PC-3 (cell line): ENCODE results near the gene ACTR1A. TPM values are rescaled to one million over a fixed set of nuclear protein-coding genes. Genes with fewer than 3 reads are reported as not detected.

ENCODE experiments used
- ATAC-seq: fragments of 200-7000 bp; cut with Tn5 transposase; 2 replicates; pipeline ENCODE4 v1.9.1; 2020; ENCODE audit warnings: mild to moderate bottlenecking, moderate library complexity
- BruUV-seq: library from RNA; stranded (reverse); fragments of 400-500 nt; replicated peaks from 2 replicates; lab custom pipeline; 2021; lab: Mats Ljungman, UMichigan
- CTCF ChIA-PET: fragments of 300-600 bp; sonication (Branson Sonifier 250); formaldehyde crosslinking; loops from one replicate; lab custom pipeline; 2022; ENCODE audit warnings: antibody characterized with exemption; lab: Charles Lee
- POLR2A ChIA-PET: fragments of 300-600 bp; sonication (Branson Sonifier 250); formaldehyde crosslinking; loops from one replicate; lab custom pipeline; 2022; ENCODE audit warnings: antibody characterized with exemption; ENCODE audit not compliant: unreplicated experiment; lab: Charles Lee
- DNase-seq: peaks from one replicate; pipeline ENCODE4 v3.0.0-alpha.2; 2015
- H2AFZ ChIP-seq: fragments of 300-600 bp; sonication (generic); 2 replicates; pipeline ENCODE4 v1.6.0; 2016; ENCODE audit warnings: antibody characterized with exemption, low read length
- H3F3A ChIP-seq: fragments of 300-600 bp; sonication (generic); one replicate; pipeline ENCODE4 v1.6.0; 2017; ENCODE audit warnings: antibody characterized with exemption, low read length, control low read depth, mild to moderate bottlenecking; ENCODE audit not compliant: unreplicated experiment
- H3K27ac ChIP-seq: fragments of 300-600 bp; sonication (generic); 2 replicates; pipeline ENCODE4 v1.5.1; 2016; ENCODE audit warnings: mild to moderate bottlenecking, low read length
- H3K27me3 ChIP-seq: fragments of 300-600 bp; sonication (generic); 2 replicates; pipeline ENCODE4 v1.6.1; 2016; ENCODE audit warnings: low read length, mixed read lengths
- H3K36me3 ChIP-seq: fragments of 300-600 bp; sonication (generic); 2 replicates; pipeline ENCODE4 v1.6.1; 2016; ENCODE audit warnings: low read depth, mixed run types, low read length, mixed read lengths
- H3K4me1 ChIP-seq: fragments of 300-600 bp; sonication (generic); 2 replicates; pipeline ENCODE4 v1.5.1; 2016; ENCODE audit warnings: low read length; ENCODE audit not compliant: insufficient read depth
- H3K4me2 ChIP-seq: fragments of 300-600 bp; sonication (generic); 2 replicates; pipeline ENCODE4 v1.6.0; 2016; ENCODE audit warnings: low read length
- H3K4me3 ChIP-seq: fragments of 300-600 bp; sonication (generic); 2 replicates; pipeline ENCODE4 v1.5.1; 2016; ENCODE audit warnings: mild to moderate bottlenecking, low read length, mixed read lengths
- H3K79me2 ChIP-seq: fragments of 300-600 bp; sonication (generic); 2 replicates; pipeline ENCODE4 v1.6.1; 2017; ENCODE audit warnings: low read length, mixed read lengths
- H3K9ac ChIP-seq: fragments of 300-600 bp; sonication (generic); 2 replicates; pipeline ENCODE4 v1.6.0; 2016; ENCODE audit warnings: mild to moderate bottlenecking, low read length
- H3K9me2 ChIP-seq: fragments of 300-600 bp; sonication (generic); replicated peaks from 2 replicates; pipeline ENCODE4 v1.6.1; 2016; ENCODE audit warnings: mixed run types, low read length, mixed read lengths
- H3K9me3 ChIP-seq: fragments of 300-600 bp; sonication (generic); 2 replicates; pipeline ENCODE4 v1.6.1; 2016; ENCODE audit warnings: low read length, mixed read lengths
- H4K20me1 ChIP-seq: fragments of 300-600 bp; sonication (generic); 2 replicates; pipeline ENCODE4 v1.6.1; 2016; ENCODE audit warnings: low read length, mixed read lengths
- EZH2 ChIP-seq: fragments of 300-600 bp; sonication (generic); IDR thresholded peaks from one replicate; pipeline ENCODE4 v1.6.1; 2017; ENCODE audit warnings: antibody characterized with exemption, mild to moderate bottlenecking, low read length; ENCODE audit not compliant: unreplicated experiment
- EZH2phosphoT487 ChIP-seq: fragments of 300-600 bp; sonication (generic); IDR thresholded peaks from 2 replicates; pipeline ENCODE4 v1.6.1; 2018; ENCODE audit warnings: mild to moderate bottlenecking, antibody characterized with exemption, low read length, borderline replicate concordance
- intact Hi-C: fragments of 100-400 bp; cut with micrococcal nuclease; formaldehyde crosslinking; loops from 2 replicates; pipeline ENCODE4 v1.9.0; 2023
- total RNA-seq: library from RNA; depleted of rRNA; stranded (reverse); fragments of >200 nt; gene quantifications from 2 replicates; pipeline ENCODE4 v1.2.3, GENCODE V29; 2014
- TF ChIP-seq, protein P1 (sequence below): fragments of 300-600 bp; sonication (generic); conservative IDR thresholded peaks from 2 replicates; pipeline ENCODE4 v1.5.1; 2017; ENCODE audit warnings: antibody characterized with exemption, low read depth, mild to moderate bottlenecking, low read length

Gene ACTR1A
- total RNA-seq, 1 experiment from 2014 or later, result 69.9 TPM

DNA sequence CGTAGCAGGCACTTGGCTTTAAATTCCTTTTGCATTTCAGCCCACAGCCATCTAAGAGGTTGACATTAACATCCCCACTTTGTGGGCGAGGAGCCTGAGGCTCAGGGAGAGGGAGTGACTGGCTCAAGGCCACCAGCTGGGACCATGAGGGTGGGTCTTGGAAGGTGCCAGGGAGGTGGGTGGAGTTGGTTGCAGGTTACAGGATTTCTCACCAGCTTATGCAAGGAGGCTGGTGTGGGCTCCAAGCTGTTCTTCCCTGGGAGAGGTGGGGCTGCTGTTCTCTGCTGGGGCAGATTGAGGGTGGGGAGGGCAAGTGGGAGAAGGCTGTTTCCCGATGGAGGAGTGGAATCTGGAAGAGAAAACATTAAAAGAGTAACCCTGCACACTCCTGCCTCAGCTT, 37.0 kb downstream of the ACTR1A start:
- POLR2A ChIA-PET, result no interaction called here
- Histone ChIP-seq H3F3A (no peaks in the 10 kb centered on the region), H3K9ac (no peak overlapping the region), H3K4me1 (peaks cover 6% of the 10 kb centered on the region; the same call in 1 of the 2 replicates), H3K36me3 (no peaks in the 10 kb centered on the region), H3K9me2 (no peaks in the 10 kb centered on the region), H4K20me1 (no peaks in the 10 kb centered on the region), H2AFZ (no peak overlapping the region), H3K4me3 (no peak overlapping the region), H3K27me3 (no peaks in the 10 kb centered on the region), H3K9me3 (no peaks in the 10 kb centered on the region), H3K4me2 (no peak overlapping the region), H3K79me2 (no peaks in the 10 kb centered on the region), H3K27ac (no peak overlapping the region)
- DNase-seq, result no peak
- CTCF ChIA-PET, result no interaction called here
- TF ChIP-seq EZH2, result no peak
- no TSS peak for BruUV-seq
- intact Hi-C loops, result no loop called here
- ATAC-seq, result no peak

DNA sequence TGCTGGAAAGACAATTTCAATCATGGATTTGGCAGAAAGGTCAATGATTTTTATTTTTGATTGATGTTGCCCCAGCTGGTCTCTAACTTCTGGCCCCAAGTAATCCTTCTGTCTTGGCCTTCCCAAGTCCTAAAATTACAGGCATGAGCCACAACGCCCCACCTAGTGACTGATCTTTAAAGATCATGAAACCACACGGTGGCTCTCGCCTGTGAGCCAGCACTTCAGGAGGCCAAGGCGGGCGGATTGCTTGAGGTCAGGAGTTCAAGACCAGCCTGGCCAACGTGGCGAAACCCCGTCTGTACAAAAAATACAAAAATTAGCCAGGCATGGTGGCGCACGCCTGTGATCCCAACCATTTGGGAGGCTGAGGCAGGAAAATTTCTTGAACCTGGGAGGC, 38.5 kb downstream of the ACTR1A start:
- DNase-seq, result no peak
- intact Hi-C loops, result no loop called here
- CTCF ChIA-PET, result no interaction called here

GRCh38 chr10:102462512-102463054, 39.9 kb downstream of the ACTR1A start:
- Histone ChIP-seq H3K4me3 (no peak overlapping the region), H2AFZ (no peak overlapping the region), H3K27me3 (no peaks in the 10 kb centered on the region), H3K9me2 (no peaks in the 10 kb centered on the region), H3K9ac (no peak overlapping the region), H3K4me2 (no peak overlapping the region), H3F3A (no peaks in the 10 kb centered on the region), H3K27ac (no peak overlapping the region), H3K4me1 (peaks cover 6% of the 10 kb centered on the region; the same call in 1 of the 2 replicates), H3K79me2 (no peaks in the 10 kb centered on the region), H4K20me1 (no peaks in the 10 kb centered on the region), H3K36me3 (no peaks in the 10 kb centered on the region), H3K9me3 (no peaks in the 10 kb centered on the region)
- ATAC-seq (no peak), DNase-seq (no peak)
- ChIA-PET POLR2A (no interaction called here), CTCF (no interaction called here)
- intact Hi-C loops, result no loop called here
- BruUV-seq, result no TSS peak
- TF ChIP-seq, protein P1, sequence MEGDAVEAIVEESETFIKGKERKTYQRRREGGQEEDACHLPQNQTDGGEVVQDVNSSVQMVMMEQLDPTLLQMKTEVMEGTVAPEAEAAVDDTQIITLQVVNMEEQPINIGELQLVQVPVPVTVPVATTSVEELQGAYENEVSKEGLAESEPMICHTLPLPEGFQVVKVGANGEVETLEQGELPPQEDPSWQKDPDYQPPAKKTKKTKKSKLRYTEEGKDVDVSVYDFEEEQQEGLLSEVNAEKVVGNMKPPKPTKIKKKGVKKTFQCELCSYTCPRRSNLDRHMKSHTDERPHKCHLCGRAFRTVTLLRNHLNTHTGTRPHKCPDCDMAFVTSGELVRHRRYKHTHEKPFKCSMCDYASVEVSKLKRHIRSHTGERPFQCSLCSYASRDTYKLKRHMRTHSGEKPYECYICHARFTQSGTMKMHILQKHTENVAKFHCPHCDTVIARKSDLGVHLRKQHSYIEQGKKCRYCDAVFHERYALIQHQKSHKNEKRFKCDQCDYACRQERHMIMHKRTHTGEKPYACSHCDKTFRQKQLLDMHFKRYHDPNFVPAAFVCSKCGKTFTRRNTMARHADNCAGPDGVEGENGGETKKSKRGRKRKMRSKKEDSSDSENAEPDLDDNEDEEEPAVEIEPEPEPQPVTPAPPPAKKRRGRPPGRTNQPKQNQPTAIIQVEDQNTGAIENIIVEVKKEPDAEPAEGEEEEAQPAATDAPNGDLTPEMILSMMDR, result no peak
- TF ChIP-seq EZH2phosphoT487, result no peak
- TF ChIP-seq EZH2, result no peak

More for the DNA sequence above, 38.5 kb downstream of the ACTR1A start:
- no peaks in the 10 kb centered on the region for H4K20me1 ChIP-seq
- H2AFZ ChIP-seq, result no peak overlapping the region
- no peaks in the 10 kb centered on the region for H3F3A ChIP-seq
- peaks cover 6% of the 10 kb centered on the region; the same call in 1 of the 2 replicates for H3K4me1 ChIP-seq
- H3K4me2 ChIP-seq, result no peak overlapping the region
- no peaks in the 10 kb centered on the region for H3K27me3 ChIP-seq
- POLR2A ChIA-PET, result no interaction called here
- ATAC-seq, result no peak
- H3K9me2 ChIP-seq, result no peaks in the 10 kb centered on the region
- no peak overlapping the region for H3K4me3 ChIP-seq
- no peaks in the 10 kb centered on the region for H3K36me3 ChIP-seq
- no peak overlapping the region for H3K9ac ChIP-seq
- no peak for TF ChIP-seq EZH2
- TF ChIP-seq, protein P1, result no peak
- no peak for TF ChIP-seq EZH2phosphoT487
- no peaks in the 10 kb centered on the region for H3K9me3 ChIP-seq
- H3K27ac ChIP-seq, result no peak overlapping the region
- H3K79me2 ChIP-seq, result no peaks in the 10 kb centered on the region
- BruUV-seq, result no TSS peak
